SK-N-SH treated with all-trans-retinoic acid at 6 μM for 48 hours (cell line): ENCODE measurements around the gene SPNS1.
"Not testable (repeated sequence)": the region's sequence is repeated elsewhere in the genome, so short reads cannot be mapped to it uniquely, and the experiment has no call there.

ENCODE experiments used
- ATAC-seq: fragments of 200-7000 bp; cut with Tn5 transposase; 3 replicates; pipeline ENCODE4 v1.9.1; 2020; ENCODE audit warnings: mild to moderate bottlenecking, moderate library complexity
- ARNTL ChIP-seq: fragments of 450-650 bp; formaldehyde crosslinking; IDR thresholded peaks from 2 replicates; pipeline ENCODE4 v1.5.0; 2020; ENCODE audit warnings: low read depth, mild to moderate bottlenecking, moderate library complexity, borderline replicate concordance
- BACH2 ChIP-seq: fragments of 250-450 bp; sonication (Bioruptor Pico); IDR thresholded peaks from 2 replicates; pipeline ENCODE4 v1.9.0; 2021; ENCODE audit warnings: mild to moderate bottlenecking, borderline replicate concordance
- CSDC2 ChIP-seq: fragments of 250-450 bp; sonication (Bioruptor Pico); IDR thresholded peaks from 2 replicates; pipeline ENCODE4 v1.5.0; 2020; ENCODE audit warnings: mild to moderate bottlenecking, moderate library complexity
- ESRRG ChIP-seq: fragments of 250-450 bp; sonication (Bioruptor Pico); IDR thresholded peaks from 2 replicates; pipeline ENCODE4 v1.6.1; 2021; ENCODE audit warnings: mild to moderate bottlenecking
- ISL1 ChIP-seq: fragments of 250-450 bp; sonication (Bioruptor Pico); IDR thresholded peaks from 2 replicates; pipeline ENCODE4 v2.1.2; 2022; ENCODE audit warnings: mild to moderate bottlenecking, moderate library complexity
- OSR1 ChIP-seq: fragments of 250-450 bp; sonication (Bioruptor Pico); IDR thresholded peaks from 2 replicates; pipeline ENCODE4 v1.8.0; 2022; ENCODE audit warnings: moderate library complexity, mild to moderate bottlenecking, inconsistent platforms
- PPARA ChIP-seq: fragments of 250-450 bp; sonication (Bioruptor Pico); IDR thresholded peaks from 2 replicates; pipeline ENCODE4 v1.5.0; 2020; ENCODE audit warnings: mild to moderate bottlenecking, borderline replicate concordance
- RARB ChIP-seq: fragments of 250-450 bp; sonication (Bioruptor Pico); IDR thresholded peaks from 2 replicates; pipeline ENCODE4 v1.8.0; 2021; ENCODE audit warnings: mild to moderate bottlenecking, moderate library complexity
- SNAI2 ChIP-seq: fragments of 250-450 bp; sonication (Bioruptor Pico); IDR thresholded peaks from 2 replicates; pipeline ENCODE4 v1.5.0; 2020; ENCODE audit warnings: mild to moderate bottlenecking, moderate library complexity
- TCF4 ChIP-seq: fragments of 250-450 bp; sonication (Bioruptor Pico); IDR thresholded peaks from 2 replicates; pipeline ENCODE4 v1.8.0; 2021; ENCODE audit warnings: mild to moderate bottlenecking, moderate library complexity, borderline replicate concordance
- TOX ChIP-seq: fragments of 250-450 bp; sonication (Bioruptor Pico); IDR thresholded peaks from 2 replicates; pipeline ENCODE4 v1.8.0; 2021; ENCODE audit warnings: mild to moderate bottlenecking, moderate library complexity, borderline replicate concordance
- ZC3H10 ChIP-seq: fragments of 250-450 bp; sonication (Bioruptor Pico); IDR thresholded peaks from 2 replicates; pipeline ENCODE4 v1.5.1; 2021; ENCODE audit warnings: mild to moderate bottlenecking, moderate library complexity
- ZNF565 ChIP-seq: fragments of 450-650 bp; formaldehyde crosslinking; conservative IDR thresholded peaks from 2 replicates; pipeline ENCODE4 v1.5.0; 2020; ENCODE audit warnings: low read depth, mild to moderate bottlenecking, moderate library complexity
- ZNF70 ChIP-seq: fragments of 450-650 bp; formaldehyde crosslinking; IDR thresholded peaks from 2 replicates; pipeline ENCODE4 v1.5.0; 2020; ENCODE audit warnings: mild to moderate bottlenecking, moderate library complexity
- TF ChIP-seq, protein P1 (sequence below): fragments of 250-450 bp; sonication (Bioruptor Pico); IDR thresholded peaks from 2 replicates; pipeline ENCODE4 v1.5.1; 2021; ENCODE audit warnings: mild to moderate bottlenecking, moderate library complexity
- TF ChIP-seq, protein P2 (sequence below): fragments of 250-450 bp; sonication (Bioruptor Pico); IDR thresholded peaks from 2 replicates; pipeline ENCODE4 v1.8.0; 2021; ENCODE audit warnings: low read depth, mild to moderate bottlenecking, moderate library complexity, borderline replicate concordance
- TF ChIP-seq, protein P3 (sequence below): fragments of 250-450 bp; sonication (Bioruptor Pico); IDR thresholded peaks from 2 replicates; pipeline ENCODE4 v1.8.0; 2020; ENCODE audit warnings: mild to moderate bottlenecking, moderate library complexity, borderline replicate concordance

Gene SPNS1

DNA sequence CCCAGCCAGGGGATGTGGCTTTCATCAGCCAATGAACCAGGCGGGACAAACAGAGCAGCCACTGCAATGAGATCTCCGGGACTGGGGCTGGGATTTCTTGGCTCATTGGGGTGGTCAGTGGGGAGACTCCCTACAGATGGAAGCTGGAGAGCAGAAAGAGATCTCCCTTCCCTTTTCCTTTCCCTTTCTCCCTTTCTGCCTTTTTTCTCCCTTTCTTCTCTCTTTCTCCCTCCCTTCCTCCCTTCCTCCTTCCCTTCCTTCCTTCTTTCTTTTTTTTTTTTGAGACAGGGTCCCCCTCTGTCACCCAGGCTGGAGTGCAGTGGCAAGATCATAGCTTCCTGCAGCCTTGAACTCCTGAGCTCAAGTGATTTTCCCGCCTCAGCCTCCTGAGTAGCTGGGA, 24.3 kb downstream of the SPNS1 start:
- ATAC-seq: no peak
- TF ChIP-seq ZC3H10 (CRISPR knock-in tag): no peak
- no peak for TF ChIP-seq RARB (CRISPR knock-in tag)
- TF ChIP-seq PPARA (CRISPR knock-in tag): no peak

DNA sequence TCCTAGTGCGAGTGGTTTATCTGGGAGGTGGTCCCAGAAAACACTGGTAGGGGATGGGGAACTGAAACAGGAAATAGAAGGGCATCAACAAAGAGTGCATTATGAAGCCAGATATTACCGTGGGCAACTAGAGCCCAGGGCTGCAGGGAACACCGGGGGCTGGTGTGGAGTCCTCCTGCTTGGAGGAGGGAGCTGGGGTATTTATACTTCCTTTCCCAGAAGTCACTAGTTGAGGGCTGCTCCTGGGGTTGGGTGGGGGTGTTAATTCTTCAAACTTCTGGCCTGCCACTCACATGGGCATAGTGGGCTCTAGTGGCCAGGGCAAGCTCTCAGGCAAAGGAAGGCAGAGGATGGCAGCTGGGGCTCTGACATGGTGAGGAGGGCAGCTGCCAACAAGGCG, 25.0 kb downstream of the SPNS1 start:
- no peak for TF ChIP-seq OSR1
- TF ChIP-seq PPARA (CRISPR knock-in tag): no peak
- TF ChIP-seq ZNF70 (CRISPR knock-in tag): no peak
- TF ChIP-seq TCF4 (CRISPR knock-in tag): no peak
- TF ChIP-seq, protein P1, sequence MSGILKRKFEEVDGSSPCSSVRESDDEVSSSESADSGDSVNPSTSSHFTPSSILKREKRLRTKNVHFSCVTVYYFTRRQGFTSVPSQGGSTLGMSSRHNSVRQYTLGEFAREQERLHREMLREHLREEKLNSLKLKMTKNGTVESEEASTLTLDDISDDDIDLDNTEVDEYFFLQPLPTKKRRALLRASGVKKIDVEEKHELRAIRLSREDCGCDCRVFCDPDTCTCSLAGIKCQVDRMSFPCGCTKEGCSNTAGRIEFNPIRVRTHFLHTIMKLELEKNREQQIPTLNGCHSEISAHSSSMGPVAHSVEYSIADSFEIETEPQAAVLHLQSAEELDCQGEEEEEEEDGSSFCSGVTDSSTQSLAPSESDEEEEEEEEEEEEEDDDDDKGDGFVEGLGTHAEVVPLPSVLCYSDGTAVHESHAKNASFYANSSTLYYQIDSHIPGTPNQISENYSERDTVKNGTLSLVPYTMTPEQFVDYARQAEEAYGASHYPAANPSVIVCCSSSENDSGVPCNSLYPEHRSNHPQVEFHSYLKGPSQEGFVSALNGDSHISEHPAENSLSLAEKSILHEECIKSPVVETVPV: no peak
- TF ChIP-seq BACH2 (CRISPR knock-in tag): no peak
- TF ChIP-seq, protein P2, sequence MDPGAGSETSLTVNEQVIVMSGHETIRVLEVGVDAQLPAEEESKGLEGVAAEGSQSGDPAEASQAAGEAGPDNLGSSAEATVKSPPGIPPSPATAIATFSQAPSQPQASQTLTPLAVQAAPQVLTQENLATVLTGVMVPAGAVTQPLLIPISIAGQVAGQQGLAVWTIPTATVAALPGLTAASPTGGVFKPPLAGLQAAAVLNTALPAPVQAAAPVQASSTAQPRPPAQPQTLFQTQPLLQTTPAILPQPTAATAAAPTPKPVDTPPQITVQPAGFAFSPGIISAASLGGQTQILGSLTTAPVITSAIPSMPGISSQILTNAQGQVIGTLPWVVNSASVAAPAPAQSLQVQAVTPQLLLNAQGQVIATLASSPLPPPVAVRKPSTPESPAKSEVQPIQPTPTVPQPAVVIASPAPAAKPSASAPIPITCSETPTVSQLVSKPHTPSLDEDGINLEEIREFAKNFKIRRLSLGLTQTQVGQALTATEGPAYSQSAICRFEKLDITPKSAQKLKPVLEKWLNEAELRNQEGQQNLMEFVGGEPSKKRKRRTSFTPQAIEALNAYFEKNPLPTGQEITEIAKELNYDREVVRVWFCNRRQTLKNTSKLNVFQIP: no peak
- TF ChIP-seq ESRRG (CRISPR knock-in tag): no peak
- TF ChIP-seq ZNF565: no peak
- TF ChIP-seq, all 23 proteins: peak for 0
- no peak for ATAC-seq

DNA sequence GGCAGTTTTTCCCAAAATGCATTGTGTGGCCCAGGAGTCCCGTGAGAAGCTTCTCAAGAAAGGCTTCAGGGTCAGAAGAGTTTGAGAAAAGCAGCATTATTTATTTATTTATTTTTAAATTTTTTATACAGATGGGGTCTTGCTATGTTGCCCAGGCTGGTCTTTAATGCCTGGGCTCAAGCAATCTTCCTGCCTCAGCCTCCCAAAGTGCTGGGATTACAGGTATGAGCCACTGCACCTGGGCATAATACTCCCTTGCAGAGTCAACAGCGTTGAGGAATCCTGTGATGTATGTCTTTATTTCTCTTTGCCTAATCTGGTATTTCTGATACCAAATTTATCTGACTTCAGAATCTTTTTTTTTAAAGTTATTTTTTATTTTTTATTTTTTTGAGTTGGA, 25.4 kb downstream of the SPNS1 start:
- ATAC-seq: no peak
- TF ChIP-seq ZC3H10 (CRISPR knock-in tag) (no peak), BACH2 (CRISPR knock-in tag) (no peak), OSR1 (no peak), ESRRG (CRISPR knock-in tag) (no peak), ISL1 (no peak), TOX (no peak), ZNF565 (no peak), TCF4 (CRISPR knock-in tag) (no peak), SNAI2 (CRISPR knock-in tag) (no peak), CSDC2 (CRISPR knock-in tag) (no peak), ARNTL (no peak)
- TF ChIP-seq, protein P1: no peak
- TF ChIP-seq, protein P3, sequence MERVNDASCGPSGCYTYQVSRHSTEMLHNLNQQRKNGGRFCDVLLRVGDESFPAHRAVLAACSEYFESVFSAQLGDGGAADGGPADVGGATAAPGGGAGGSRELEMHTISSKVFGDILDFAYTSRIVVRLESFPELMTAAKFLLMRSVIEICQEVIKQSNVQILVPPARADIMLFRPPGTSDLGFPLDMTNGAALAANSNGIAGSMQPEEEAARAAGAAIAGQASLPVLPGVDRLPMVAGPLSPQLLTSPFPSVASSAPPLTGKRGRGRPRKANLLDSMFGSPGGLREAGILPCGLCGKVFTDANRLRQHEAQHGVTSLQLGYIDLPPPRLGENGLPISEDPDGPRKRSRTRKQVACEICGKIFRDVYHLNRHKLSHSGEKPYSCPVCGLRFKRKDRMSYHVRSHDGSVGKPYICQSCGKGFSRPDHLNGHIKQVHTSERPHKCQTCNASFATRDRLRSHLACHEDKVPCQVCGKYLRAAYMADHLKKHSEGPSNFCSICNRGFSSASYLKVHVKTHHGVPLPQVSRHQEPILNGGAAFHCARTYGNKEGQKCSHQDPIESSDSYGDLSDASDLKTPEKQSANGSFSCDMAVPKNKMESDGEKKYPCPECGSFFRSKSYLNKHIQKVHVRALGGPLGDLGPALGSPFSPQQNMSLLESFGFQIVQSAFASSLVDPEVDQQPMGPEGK (CRISPR knock-in tag): no peak
- TF ChIP-seq, protein P2: no peak

DNA sequence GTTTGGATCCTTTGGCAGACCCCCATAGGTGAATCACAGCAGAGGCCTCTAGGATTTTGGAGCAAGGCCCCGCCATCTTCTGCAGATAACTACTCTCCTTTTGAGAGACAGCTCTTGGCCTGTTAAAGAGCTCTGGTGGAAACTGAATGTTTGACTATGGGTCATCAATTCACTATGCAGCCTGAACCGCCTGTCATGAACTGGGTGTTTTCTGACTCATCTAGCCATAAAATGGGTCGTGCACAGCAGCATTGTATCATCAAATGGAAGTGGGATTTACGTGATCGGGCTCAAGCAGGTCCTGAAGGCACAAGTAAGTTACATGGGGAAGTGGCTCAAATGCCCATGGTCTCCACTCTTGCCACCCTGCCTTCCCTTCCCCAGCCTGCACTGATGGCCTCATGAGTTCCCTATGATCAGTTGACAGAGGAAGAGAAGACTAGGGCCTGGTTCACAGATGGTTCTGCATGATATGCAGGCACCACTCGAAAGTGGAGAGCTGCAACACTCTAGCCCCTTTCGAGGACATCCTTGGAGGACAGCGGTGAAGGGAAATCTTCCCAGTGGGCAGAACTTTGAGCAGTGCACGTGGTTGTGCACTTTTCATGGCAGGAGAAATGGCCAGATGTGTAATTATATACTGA, 30.0 kb downstream of the SPNS1 start:
- not testable (repeated sequence) for ATAC-seq
